ENCODE measurements around the gene PRKAB2.
"Not testable (repeated sequence)": the region's sequence is repeated elsewhere in the genome, so short reads cannot be mapped to it uniquely, and the experiment has no call there.

Gene PRKAB2

GRCh38 chr1:147111381-147112130 is 60.7 kb downstream of the PRKAB2 start:
- no peak for DNase-seq (ENCODE audit: low read depth)
- no peak overlapping the region for H3K4me3 ChIP-seq (ENCODE audit: control insufficient read depth, low read depth, low read length)
- TF ChIP-seq, protein P1, sequence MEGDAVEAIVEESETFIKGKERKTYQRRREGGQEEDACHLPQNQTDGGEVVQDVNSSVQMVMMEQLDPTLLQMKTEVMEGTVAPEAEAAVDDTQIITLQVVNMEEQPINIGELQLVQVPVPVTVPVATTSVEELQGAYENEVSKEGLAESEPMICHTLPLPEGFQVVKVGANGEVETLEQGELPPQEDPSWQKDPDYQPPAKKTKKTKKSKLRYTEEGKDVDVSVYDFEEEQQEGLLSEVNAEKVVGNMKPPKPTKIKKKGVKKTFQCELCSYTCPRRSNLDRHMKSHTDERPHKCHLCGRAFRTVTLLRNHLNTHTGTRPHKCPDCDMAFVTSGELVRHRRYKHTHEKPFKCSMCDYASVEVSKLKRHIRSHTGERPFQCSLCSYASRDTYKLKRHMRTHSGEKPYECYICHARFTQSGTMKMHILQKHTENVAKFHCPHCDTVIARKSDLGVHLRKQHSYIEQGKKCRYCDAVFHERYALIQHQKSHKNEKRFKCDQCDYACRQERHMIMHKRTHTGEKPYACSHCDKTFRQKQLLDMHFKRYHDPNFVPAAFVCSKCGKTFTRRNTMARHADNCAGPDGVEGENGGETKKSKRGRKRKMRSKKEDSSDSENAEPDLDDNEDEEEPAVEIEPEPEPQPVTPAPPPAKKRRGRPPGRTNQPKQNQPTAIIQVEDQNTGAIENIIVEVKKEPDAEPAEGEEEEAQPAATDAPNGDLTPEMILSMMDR (IDR thresholded peaks at IDR 0.05; ENCODE audit: control insufficient read depth, insufficient read depth, low read depth, low read length, missing control alignments): no peak

DNA sequence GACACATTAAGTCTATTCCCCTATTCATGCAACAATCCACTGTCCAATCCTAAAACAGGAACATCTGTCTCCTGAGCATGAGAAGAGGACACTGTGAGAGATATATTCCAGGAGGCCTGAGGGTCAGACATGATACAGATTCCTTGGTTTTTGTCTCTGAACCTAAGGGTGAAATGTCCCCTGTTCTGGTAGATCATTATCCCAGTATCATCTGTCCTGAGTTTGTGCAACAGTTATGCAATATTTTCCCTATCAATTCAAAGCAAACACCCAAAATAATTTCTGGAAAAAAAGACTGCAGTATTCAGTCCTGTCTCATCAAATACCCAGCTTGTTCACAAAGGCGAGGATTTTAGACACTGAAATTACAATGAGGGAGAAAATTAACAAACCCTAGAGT is 61.4 kb downstream of the PRKAB2 start:
- TF ChIP-seq, protein P1 (IDR thresholded peaks at IDR 0.05; ENCODE audit: control insufficient read depth, insufficient read depth, low read depth, low read length, missing control alignments): no peak
- no peak overlapping the region for H3K4me3 ChIP-seq (ENCODE audit: control insufficient read depth, low read depth, low read length)
- no peak for DNase-seq (ENCODE audit: low read depth)

DNA sequence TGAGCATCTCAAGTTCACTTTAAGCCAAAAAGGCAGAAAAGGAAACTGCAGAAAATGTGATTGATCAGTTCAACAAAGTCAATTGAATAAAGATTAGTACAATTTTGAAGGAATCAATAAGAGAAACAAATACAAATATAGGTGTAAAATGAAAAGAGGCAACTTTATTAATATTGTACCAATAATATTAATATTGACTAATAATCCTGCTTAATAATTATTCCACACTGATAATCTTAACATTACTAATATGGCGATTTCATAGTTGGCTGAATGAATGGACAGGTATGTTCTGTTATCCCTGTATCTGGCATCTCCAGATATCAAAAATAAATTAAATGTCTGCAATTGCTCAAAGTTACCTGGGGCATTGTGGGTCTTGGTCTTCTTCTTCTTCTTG is 61.8 kb downstream of the PRKAB2 start:
- H3K4me3 ChIP-seq (ENCODE audit: control insufficient read depth, low read depth, low read length): no peak overlapping the region
- no peak for DNase-seq (ENCODE audit: low read depth)
- TF ChIP-seq, protein P1 (IDR thresholded peaks at IDR 0.05; ENCODE audit: control insufficient read depth, insufficient read depth, low read depth, low read length, missing control alignments): no peak

DNA sequence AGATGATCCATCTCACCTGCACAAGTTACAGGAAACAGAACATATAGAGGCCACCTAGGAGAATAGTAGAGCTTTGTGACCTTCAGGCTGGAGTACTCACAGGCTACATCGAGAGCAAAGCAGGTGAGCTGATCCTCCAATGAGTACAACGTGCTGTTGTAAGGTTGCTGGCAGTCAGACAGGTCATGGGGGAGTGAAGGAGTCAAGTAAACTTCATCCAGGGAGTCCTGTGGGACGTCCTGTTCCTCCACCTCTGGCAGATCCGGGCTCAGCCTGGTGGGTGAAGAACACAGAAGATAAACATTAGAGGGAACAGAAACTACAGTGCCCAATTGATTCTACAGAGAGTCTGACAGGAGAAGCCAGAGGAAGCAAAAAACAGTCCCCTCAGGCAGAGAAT is 62.5 kb downstream of the PRKAB2 start:
- DNase-seq (ENCODE audit: low read depth): no peak
- TF ChIP-seq, protein P1 (IDR thresholded peaks at IDR 0.05; ENCODE audit: control insufficient read depth, insufficient read depth, low read depth, low read length, missing control alignments): no peak
- H3K4me3 ChIP-seq (ENCODE audit: control insufficient read depth, low read depth, low read length): no peak overlapping the region

DNA sequence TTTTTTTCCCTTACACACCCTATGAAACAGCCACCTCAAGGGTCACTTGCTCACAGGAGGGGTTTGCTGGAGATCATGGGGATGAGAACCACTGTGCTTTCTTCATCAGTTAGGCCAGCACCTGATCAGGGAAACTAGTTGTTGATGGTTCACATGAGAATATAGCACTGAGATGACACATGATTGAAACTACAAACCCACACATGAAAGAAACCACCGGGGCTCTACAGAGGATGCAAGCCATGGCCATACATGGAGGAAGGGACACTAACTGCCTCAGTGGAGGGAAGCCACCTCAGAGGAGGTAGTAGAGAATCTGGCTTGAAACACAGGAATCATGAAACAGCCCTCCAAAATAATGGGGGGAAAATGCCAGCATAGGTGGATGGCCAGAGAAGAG is 63.2 kb downstream of the PRKAB2 start:
- no peak for DNase-seq (ENCODE audit: low read depth)
- TF ChIP-seq, protein P1 (IDR thresholded peaks at IDR 0.05; ENCODE audit: control insufficient read depth, insufficient read depth, low read depth, low read length, missing control alignments): no peak

DNA sequence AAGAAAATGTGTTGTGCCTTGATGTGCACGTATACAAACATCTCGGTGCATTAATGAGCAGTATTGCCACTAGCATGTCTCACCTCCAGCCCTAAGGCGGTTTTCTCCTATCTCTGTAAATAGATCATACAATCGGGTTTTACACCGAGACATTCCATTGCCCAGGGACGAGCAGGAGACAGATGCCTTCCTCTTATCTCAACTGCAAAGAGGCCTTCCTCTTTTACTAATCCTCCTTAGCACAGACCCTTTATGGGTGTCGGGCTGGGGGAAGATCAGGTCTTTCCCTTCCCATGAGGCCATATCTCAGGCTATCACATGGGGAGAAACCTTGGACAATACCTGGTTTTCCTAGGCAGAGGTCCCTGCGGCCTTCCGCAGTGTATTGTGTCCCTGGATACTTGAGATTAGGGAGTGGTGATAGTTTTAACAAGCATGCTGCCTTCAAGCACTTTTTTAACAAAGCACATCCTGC is 65.8 kb downstream of the PRKAB2 start:
- not testable (repeated sequence) for DNase-seq (ENCODE audit: low read depth); H3K4me3 ChIP-seq (ENCODE audit: control insufficient read depth, low read depth, low read length)

More for the DNA sequence above, 63.2 kb downstream of the PRKAB2 start:
- H3K4me3 ChIP-seq (ENCODE audit: control insufficient read depth, low read depth, low read length): no peak overlapping the region

DNA sequence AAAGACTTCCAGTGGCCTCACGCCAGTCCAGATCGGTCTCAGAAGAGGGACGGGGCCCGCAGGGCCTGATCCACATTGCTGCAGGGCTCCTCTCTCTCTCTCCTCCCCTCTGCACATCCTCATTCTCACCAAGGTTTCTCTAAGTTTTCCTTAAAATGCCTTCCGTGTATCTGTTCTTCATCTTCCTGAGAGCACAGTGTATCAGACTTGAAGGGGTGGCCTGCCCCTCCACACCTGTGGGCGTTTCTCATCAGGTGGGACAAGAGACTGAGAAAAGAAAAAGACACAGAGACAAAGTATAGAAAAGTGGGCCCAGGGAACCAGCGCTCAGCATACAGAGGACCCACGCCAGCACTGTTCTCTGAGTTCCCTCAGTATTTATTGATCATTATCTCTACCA is 66.4 kb downstream of the PRKAB2 start:
- TF ChIP-seq, protein P1 (IDR thresholded peaks at IDR 0.05; ENCODE audit: control insufficient read depth, insufficient read depth, low read depth, low read length, missing control alignments): no peak
- no peak overlapping the region for H3K4me3 ChIP-seq (ENCODE audit: control insufficient read depth, low read depth, low read length)
- DNase-seq (ENCODE audit: low read depth): no peak

Data from AG09309 (cell line).